GM12878 (cell line): ENCODE results near the gene ADCY1. TPM values are rescaled to one million over a fixed set of nuclear protein-coding genes. Genes with fewer than 3 reads are reported as not detected.

Source experiments
- ATAC-seq: fragments of 200-7000 bp; cut with Tn5 transposase; 3 replicates; pipeline ENCODE4 v1.9.1; 2020; ENCODE audit warnings: mild to moderate bottlenecking, moderate library complexity
- BruUV-seq: library from RNA; stranded (reverse); fragments of 400-500 nt; replicated peaks from 2 replicates; lab custom pipeline; 2021; lab: Mats Ljungman, UMichigan
- CTCF ChIA-PET: fragments of 300-600 bp; sonication (Branson Sonifier 250); formaldehyde crosslinking; extraction: SDS; loops from one replicate; lab custom pipeline; 2021; ENCODE audit warnings: inconsistent platforms; lab: Yijun Ruan, JAX
- POLR2A ChIA-PET: fragments of 350-600 bp; formaldehyde crosslinking; extraction: SDS; loops from one replicate; lab custom pipeline; 2021; ENCODE audit warnings: inconsistent platforms; lab: Charles Lee
- RAD21 ChIA-PET: fragments of 300-600 bp; sonication (Branson Sonifier 250); formaldehyde crosslinking; loops from one replicate; lab custom pipeline; 2023; ENCODE audit warnings: antibody characterized with exemption; ENCODE audit not compliant: unreplicated experiment; lab: Charles Lee
- SMC1A ChIA-PET: fragments of 300-600 bp; sonication (Branson Sonifier 250); formaldehyde crosslinking; loops from one replicate; lab custom pipeline; 2023; ENCODE audit not compliant: unreplicated experiment, uncharacterized antibody; lab: Charles Lee
- DNase-seq: peaks from one replicate; pipeline ENCODE4 v3.0.0-alpha.2; 2011; ENCODE audit warnings: low read depth, low spot score
- FAIRE-seq: peaks from 3 replicates; lab custom pipeline; 2011; peaks lifted over from hg19 to GRCh38; lab: Jason Lieb, UNC
- H2AFZ ChIP-seq: 2 replicates; pipeline ENCODE4 v1.6.0; 2011; ENCODE audit warnings: low read depth, low read length, control low read depth; ENCODE audit not compliant: control insufficient read depth
- H3K27ac ChIP-seq: 2 replicates; pipeline ENCODE4 v1.5.1; 2011; ENCODE audit warnings: control low read depth; ENCODE audit not compliant: control insufficient read depth, insufficient read depth
- H3K27me3 ChIP-seq, 2 experiments: replicated peaks in 1 of 2; 2 replicates each; pipeline versions ENCODE4 v1.6.0 to v1.6.1; 2011; ENCODE audit warnings: low read length in 1 of 2; ENCODE audit not compliant: control insufficient read depth in 2 of 2, insufficient read depth in 2 of 2
- H3K36me3 ChIP-seq, 2 experiments: 2 replicates each; pipeline ENCODE4 v1.5.1; 2011; ENCODE audit warnings: low read length in 1 of 2; ENCODE audit not compliant: control insufficient read depth in 2 of 2, insufficient read depth in 2 of 2
- H3K4me1 ChIP-seq: 2 replicates; pipeline ENCODE4 v1.6.1; 2011; ENCODE audit warnings: mild to moderate bottlenecking, low read length, moderate library complexity, mixed read lengths; ENCODE audit not compliant: control insufficient read depth, insufficient read depth
- H3K4me2 ChIP-seq: 2 replicates; pipeline ENCODE4 v1.6.0; 2011; ENCODE audit warnings: control low read depth; ENCODE audit not compliant: control insufficient read depth, insufficient read depth
- H3K4me3 ChIP-seq: fragments of 200-600 bp; sonication (generic); 2 replicates; pipeline ENCODE4 v1.5.1; 2016
- H3K79me2 ChIP-seq: 2 replicates; pipeline ENCODE4 v1.6.0; 2011; ENCODE audit warnings: low read length; ENCODE audit not compliant: control insufficient read depth, insufficient read depth
- H3K9ac ChIP-seq: 2 replicates; pipeline ENCODE4 v1.8.0; 2011; ENCODE audit warnings: low read length, control low read depth, mixed read lengths; ENCODE audit not compliant: control insufficient read depth, insufficient read depth
- H3K9me3 ChIP-seq: replicated peaks from 3 replicates; pipeline ENCODE4 v1.5.1; 2011; ENCODE audit warnings: mild to moderate bottlenecking, low read length; ENCODE audit not compliant: control insufficient read depth, insufficient read depth
- H4K20me1 ChIP-seq: 2 replicates; pipeline ENCODE4 v1.6.0; 2011; ENCODE audit not compliant: control insufficient read depth, insufficient read depth
- BCL3 ChIP-seq: IDR thresholded peaks from 2 replicates; pipeline ENCODE4 v1.6.1; 2011; ENCODE audit warnings: borderline replicate concordance, low read depth, mild to moderate bottlenecking, moderate library complexity, low read length; ENCODE audit not compliant: insufficient read depth, poor library complexity, severe bottlenecking
- BHLHE40 ChIP-seq, 2 experiments: fragments of 450-650 bp in 1 of 2; IDR thresholded peaks; 2 replicates each; pipeline ENCODE4 v1.6.1; 2011 to 2017; ENCODE audit warnings: low read depth in 2 of 2, borderline replicate concordance in 1 of 2, improper control_type of control experiment in 1 of 2, low read length in 1 of 2, mild to moderate bottlenecking in 1 of 2
- MXI1 ChIP-seq: fragments of 150-350 bp; IDR thresholded peaks from 2 replicates; pipeline ENCODE4 v1.6.1; 2011; ENCODE audit warnings: low read depth, mild to moderate bottlenecking, inconsistent platforms, low read length, improper control_type of control experiment
- SMAD5 ChIP-seq: IDR thresholded peaks from 2 replicates; pipeline ENCODE4 v1.6.1; 2016; ENCODE audit warnings: antibody characterized with exemption, low read depth
- WGBS: methylation state at CpG from one replicate; pipeline ENCODE4 v1.1.6; 2016; ENCODE audit warnings: low lambda C conversion rate; ENCODE audit not compliant: insufficient replicate concordance, insufficient coverage; ENCODE audit errors: missing lambda C conversion rate; 5-methylcytosine and 5-hydroxymethylcytosine counted together
- in situ Hi-C: fragments of 300-500 bp; cut with MboI; formaldehyde crosslinking; loops from 9 replicates; pipeline ENCODE4 v1.14.3; 2018; ENCODE audit warnings: mixed read lengths
- intact Hi-C: fragments of 100-400 bp; cut with micrococcal nuclease; formaldehyde crosslinking; loops from one replicate; pipeline ENCODE4 v1.14.2; 2022; ENCODE audit not compliant: unreplicated experiment
- polyA plus RNA-seq, 11 experiments: library from polyadenylated mRNA; depleted of rRNA in 4 of 11; unstranded in 6 of 11; stranded (reverse) in 5 of 11; fragments of >200 nt; fragmentation: Nextera tagmentation in 4 of 11; fragmentation: Illumina TruSeq in 1 of 11; extraction: Ambion mirVana in 4 of 11; extraction: Trizol in 1 of 11; gene quantifications; 1 replicate in 1 of 11; 2 replicates in 10 of 11; pipeline versions ENCODE4 v1.2.1 to v1.2.3, GENCODE V29; 2011 to 2016; ENCODE audit warnings: inconsistent platforms in 2 of 11, missing spikeins in 2 of 11, low read depth in 1 of 11
- total RNA-seq, 4 experiments: library from RNA; depleted of rRNA in 3 of 4; stranded (reverse); fragments of >200 nt in 3 of 4; fragmentation: Illumina TruSeq in 1 of 4; extraction: Trizol in 1 of 4; gene quantifications; 2 replicates each; pipeline versions ENCODE4 v1.2.1 to v1.2.3, GENCODE V29; 2013 to 2021
- TF ChIP-seq, protein P1 (sequence below): IDR thresholded peaks from 2 replicates; pipeline ENCODE4 v1.6.1; 2012; ENCODE audit warnings: mild to moderate bottlenecking, low read depth, low read length

Gene ADCY1
- total and polyA plus RNA-seq, 10 of the 15 experiments (the other 5 are each of a cell fraction or from before 2014, with no cell fraction given): 0.13 to 1.4 (median 0.45) TPM; not detected in 1

- in situ Hi-C loops: no loop called here
- Histone ChIP-seq H3K4me2 (no peak overlapping the region), H3K36me3 (no peaks in the 10 kb centered on the region), H3K4me3 (no peak overlapping the region), H3K9me3 (no peaks in the 10 kb centered on the region), H3K4me1 (no peaks in the 10 kb centered on the region), H3K27me3 (no peaks in the 10 kb centered on the region), H3K27ac (no peak overlapping the region), H3K79me2 (no peaks in the 10 kb centered on the region), H4K20me1 (no peaks in the 10 kb centered on the region), H3K9ac (no peak overlapping the region), H2AFZ (no peak overlapping the region)
- ChIA-PET CTCF (interaction anchor here (0.8 to 2.2 kb wide), 12 partner anchors 10 to 227 kb away, joined by 3 to 28 read pairs (median 4); no protein-coding TSS in a partner anchor), RAD21 (interaction anchor here (1.0 to 2.6 kb wide), 2 partner anchors 191 to 194 kb away, joined by 3 to 18 read pairs; no protein-coding TSS in a partner anchor), POLR2A (interaction anchor here (0.7 kb wide), 1 partner anchor 10 kb away, joined by 5 read pairs; no protein-coding TSS in a partner anchor), SMC1A (interaction anchor here (0.7 to 1.8 kb wide), 5 partner anchors 12 to 1491 kb away, joined by 3 to 8 read pairs (median 3); no protein-coding TSS in a partner anchor)
- 17% methylated on average over 9 of the region's 9 CpGs for WGBS
- intact Hi-C loops: loop anchor here (1.0 kb wide), 1 partner anchor 190 kb away; no protein-coding TSS in a partner anchor
- ATAC-seq (no peak), FAIRE-seq (no peak), DNase-seq (no peak)
- no peak for TF ChIP-seq SMAD5
- no TSS peak for BruUV-seq
Observed at GRCh38 chr7:45663965-45664633, 89.9 kb downstream of the ADCY1 start.

- BruUV-seq: no TSS peak
- Histone ChIP-seq H3K27me3 (no peaks in the 10 kb centered on the region), H4K20me1 (no peaks in the 10 kb centered on the region), H3K4me3 (no peak overlapping the region), H3K9ac (no peak overlapping the region), H3K9me3 (no peaks in the 10 kb centered on the region), H3K4me2 (no peak overlapping the region), H3K4me1 (no peaks in the 10 kb centered on the region), H2AFZ (no peak overlapping the region), H3K27ac (no peak overlapping the region), H3K36me3 (no peaks in the 10 kb centered on the region), H3K79me2 (no peaks in the 10 kb centered on the region)
- RAD21 ChIA-PET: no interaction called here
- TF ChIP-seq BCL3: no peak
- no peak for TF ChIP-seq BHLHE40 (IDR thresholded peaks at IDR 0.05; ENCODE audit: borderline replicate concordance in 1 of 2, low read depth in 2 of 2, low read length in 1 of 2)
- no peak for TF ChIP-seq MXI1
- TF ChIP-seq, protein P1, sequence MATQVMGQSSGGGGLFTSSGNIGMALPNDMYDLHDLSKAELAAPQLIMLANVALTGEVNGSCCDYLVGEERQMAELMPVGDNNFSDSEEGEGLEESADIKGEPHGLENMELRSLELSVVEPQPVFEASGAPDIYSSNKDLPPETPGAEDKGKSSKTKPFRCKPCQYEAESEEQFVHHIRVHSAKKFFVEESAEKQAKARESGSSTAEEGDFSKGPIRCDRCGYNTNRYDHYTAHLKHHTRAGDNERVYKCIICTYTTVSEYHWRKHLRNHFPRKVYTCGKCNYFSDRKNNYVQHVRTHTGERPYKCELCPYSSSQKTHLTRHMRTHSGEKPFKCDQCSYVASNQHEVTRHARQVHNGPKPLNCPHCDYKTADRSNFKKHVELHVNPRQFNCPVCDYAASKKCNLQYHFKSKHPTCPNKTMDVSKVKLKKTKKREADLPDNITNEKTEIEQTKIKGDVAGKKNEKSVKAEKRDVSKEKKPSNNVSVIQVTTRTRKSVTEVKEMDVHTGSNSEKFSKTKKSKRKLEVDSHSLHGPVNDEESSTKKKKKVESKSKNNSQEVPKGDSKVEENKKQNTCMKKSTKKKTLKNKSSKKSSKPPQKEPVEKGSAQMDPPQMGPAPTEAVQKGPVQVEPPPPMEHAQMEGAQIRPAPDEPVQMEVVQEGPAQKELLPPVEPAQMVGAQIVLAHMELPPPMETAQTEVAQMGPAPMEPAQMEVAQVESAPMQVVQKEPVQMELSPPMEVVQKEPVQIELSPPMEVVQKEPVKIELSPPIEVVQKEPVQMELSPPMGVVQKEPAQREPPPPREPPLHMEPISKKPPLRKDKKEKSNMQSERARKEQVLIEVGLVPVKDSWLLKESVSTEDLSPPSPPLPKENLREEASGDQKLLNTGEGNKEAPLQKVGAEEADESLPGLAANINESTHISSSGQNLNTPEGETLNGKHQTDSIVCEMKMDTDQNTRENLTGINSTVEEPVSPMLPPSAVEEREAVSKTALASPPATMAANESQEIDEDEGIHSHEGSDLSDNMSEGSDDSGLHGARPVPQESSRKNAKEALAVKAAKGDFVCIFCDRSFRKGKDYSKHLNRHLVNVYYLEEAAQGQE: no peak
- no peak for FAIRE-seq
- in situ Hi-C loops: no loop called here
- intact Hi-C loops: no loop called here
- SMC1A ChIA-PET: no interaction called here
- WGBS: 48% methylated on average over 7 of the region's 7 CpGs
- CTCF ChIA-PET: interaction anchor here (0.9 kb wide), 1 partner anchor 190 kb away, joined by 3 read pairs; no protein-coding TSS in a partner anchor
- no peak for DNase-seq
- POLR2A ChIA-PET: no interaction called here
- ATAC-seq: no peak
Observed at GRCh38 chr7:45665172-45665571, 91.0 kb downstream of the ADCY1 start.
